HCT116 (cell line): ENCODE data around the gene BOC. TPM values are rescaled to one million over a fixed set of nuclear protein-coding genes. Genes with fewer than 3 reads are reported as not detected.

Source experiments
- ATAC-seq: fragments of 200-7000 bp; cut with Tn5 transposase; 2 replicates; pipeline ENCODE4 v1.9.1; 2020; ENCODE audit warnings: mild to moderate bottlenecking, moderate library complexity
- BruUV-seq: library from RNA; stranded (reverse); fragments of 400-500 nt; replicated peaks from 2 replicates; lab custom pipeline; 2021; lab: Mats Ljungman, UMichigan
- CTCF ChIA-PET: fragments of 300-600 bp; sonication (Branson Sonifier 250); formaldehyde crosslinking; loops from one replicate; lab custom pipeline; 2021; ENCODE audit warnings: antibody characterized with exemption; lab: Charles Lee
- POLR2A ChIA-PET: fragments of 300-600, 350-600 bp; sonication (Branson Sonifier 250); formaldehyde crosslinking; loops from one replicate; lab custom pipeline; 2021; ENCODE audit warnings: antibody characterized with exemption; lab: Charles Lee
- RAD21 ChIA-PET, 2 experiments: fragments of 300-600 bp; sonication (Branson Sonifier 250); formaldehyde crosslinking; loops; one replicate each; lab custom pipeline; 2023; ENCODE audit warnings: low total read pairs in 2 of 2; ENCODE audit not compliant: uncharacterized antibody in 2 of 2, unreplicated experiment in 2 of 2, low non-redundant PET in 1 of 2; lab: Charles Lee
- DNase-seq: peaks from one replicate; pipeline ENCODE4 v3.0.0-alpha.2; 2010; ENCODE audit warnings: low read depth, low spot score
- H2AFZ ChIP-seq: fragments of 200-600 bp; shearing (Covaris generic), sonication (generic); 2 replicates; pipeline ENCODE4 v1.6.1; 2017; ENCODE audit warnings: low read depth, mixed run types, mixed read lengths, antibody characterized with exemption, low read length; ENCODE audit not compliant: poor library complexity, severe bottlenecking
- H3K27ac ChIP-seq: 2 replicates; pipeline ENCODE4 v1.5.1; 2012; ENCODE audit warnings: low read depth, low read length
- H3K27me3 ChIP-seq: fragments of 200-600 bp; sonication (generic); 2 replicates; pipeline ENCODE4 v1.6.1; 2016; ENCODE audit warnings: mixed run types, low read length, mixed read lengths; ENCODE audit not compliant: insufficient read depth
- H3K36me3 ChIP-seq, 2 experiments: fragments of 200-500 bp in 1 of 2; fragments of 200-600 bp in 1 of 2; sonication (Bioruptor generic) in 1 of 2; sonication (generic) in 1 of 2; 2 replicates each; pipeline versions ENCODE4 v1.5.1 to v1.6.1; 2014 to 2016; ENCODE audit warnings: low read length in 2 of 2, inconsistent platforms in 1 of 2, mixed read lengths in 1 of 2, mixed run types in 1 of 2; ENCODE audit not compliant: insufficient read depth in 2 of 2, control insufficient read depth in 1 of 2
- H3K4me1 ChIP-seq, 2 experiments: fragments of 200-600 bp in 1 of 2; sonication (generic) in 1 of 2; 2 replicates each; pipeline versions ENCODE4 v1.5.1 to v1.6.1; 2012 to 2017; ENCODE audit warnings: low read length in 2 of 2, inconsistent platforms in 1 of 2, mild to moderate bottlenecking in 1 of 2, mixed read lengths in 1 of 2, mixed run types in 1 of 2, moderate library complexity in 1 of 2; ENCODE audit not compliant: insufficient read depth in 2 of 2, control insufficient read depth in 1 of 2
- H3K4me2 ChIP-seq: fragments of 200-600 bp; sonication (generic); 2 replicates; pipeline ENCODE4 v1.6.1; 2017; ENCODE audit warnings: mixed run types, low read length, mixed read lengths
- H3K4me3 ChIP-seq, 2 experiments: fragments of 200-600 bp in 1 of 2; sonication (generic) in 1 of 2; replicated peaks in 1 of 2; 2 replicates each; pipeline ENCODE4 v1.5.1; 2011 to 2016; ENCODE audit warnings: low read length in 2 of 2, control low read depth in 1 of 2, low read depth in 1 of 2, mild to moderate bottlenecking in 1 of 2, mixed read lengths in 1 of 2, mixed run types in 1 of 2
- H3K79me2 ChIP-seq: fragments of 200-600 bp; sonication (generic); 2 replicates; pipeline ENCODE4 v1.6.1; 2017; ENCODE audit warnings: mild to moderate bottlenecking, mixed run types, low read length, moderate library complexity, mixed read lengths; ENCODE audit not compliant: insufficient read depth
- H3K9ac ChIP-seq: fragments of 200-600 bp; sonication (generic); 2 replicates; pipeline ENCODE4 v1.6.1; 2016; ENCODE audit warnings: low read length, mixed read lengths
- H3K9me2 ChIP-seq: fragments of 200-600 bp; sonication (generic), shearing (Covaris generic); 2 replicates; pipeline ENCODE4 v1.6.1; 2017; ENCODE audit warnings: mixed run types, mild to moderate bottlenecking, moderate library complexity; ENCODE audit not compliant: insufficient read depth
- H3K9me3 ChIP-seq, 2 experiments: fragments of 200-500 bp in 1 of 2; fragments of 200-600 bp in 1 of 2; sonication (Bioruptor generic) in 1 of 2; sonication (generic) in 1 of 2; 2 replicates each; pipeline ENCODE4 v1.6.1; 2014 to 2017; ENCODE audit warnings: low read length in 2 of 2, mixed read lengths in 2 of 2, inconsistent platforms in 1 of 2, low read depth in 1 of 2, mild to moderate bottlenecking in 1 of 2, mixed run types in 1 of 2, moderate library complexity in 1 of 2; ENCODE audit not compliant: control insufficient read depth in 1 of 2, insufficient read depth in 1 of 2
- H4K20me1 ChIP-seq: fragments of 200-600 bp; sonication (generic), shearing (Covaris generic); 2 replicates; pipeline ENCODE4 v1.6.1; 2017; ENCODE audit warnings: mixed run types, mild to moderate bottlenecking, moderate library complexity; ENCODE audit not compliant: insufficient read depth
- CEBPB ChIP-seq: IDR thresholded peaks from 2 replicates; pipeline ENCODE4 v1.6.1; 2012; ENCODE audit warnings: low read depth
- CTCF ChIP-seq, 3 experiments: fragments of 200-600 bp in 1 of 3; sonication (generic) in 1 of 3; IDR thresholded peaks in 2 of 3; conservative IDR thresholded peaks in 1 of 3; 2 replicates each; pipeline ENCODE4 v1.5.1; 2012 to 2017; ENCODE audit warnings: low read depth in 2 of 3, low read length in 2 of 3, antibody characterized with exemption in 1 of 3, borderline replicate concordance in 1 of 3, control low read depth in 1 of 3, mild to moderate bottlenecking in 1 of 3, mixed read lengths in 1 of 3, mixed run types in 1 of 3, moderate library complexity in 1 of 3; ENCODE audit not compliant: insufficient read depth in 1 of 3
- EZH2 ChIP-seq: fragments of 200-600 bp; sonication (generic); IDR thresholded peaks from 2 replicates; pipeline ENCODE4 v1.6.1; 2017; ENCODE audit warnings: antibody characterized with exemption, mixed run types
- FOSL1 ChIP-seq: IDR thresholded peaks from 2 replicates; pipeline ENCODE4 v1.6.1; 2012; ENCODE audit warnings: low read depth
- JUND ChIP-seq: IDR thresholded peaks from 2 replicates; pipeline ENCODE4 v1.6.1; 2012
- POLR2AphosphoS5 ChIP-seq: IDR thresholded peaks from 2 replicates; pipeline ENCODE4 v1.6.1; 2011; ENCODE audit warnings: mild to moderate bottlenecking, low read depth, low read length, moderate library complexity
- RAD21 ChIP-seq: IDR thresholded peaks from 2 replicates; pipeline ENCODE4 v1.6.1; 2012; ENCODE audit warnings: low read depth, mild to moderate bottlenecking
- REST ChIP-seq: IDR thresholded peaks from 2 replicates; pipeline ENCODE4 v1.6.1; 2012; ENCODE audit warnings: low read depth
- SP1 ChIP-seq: IDR thresholded peaks from 2 replicates; pipeline ENCODE4 v1.6.1; 2012; ENCODE audit warnings: low read depth
- TCF7L2 ChIP-seq: IDR thresholded peaks from 2 replicates; pipeline ENCODE4 v1.7.0; 2011; ENCODE audit warnings: borderline replicate concordance, inconsistent platforms; ENCODE audit not compliant: insufficient read depth, insufficient read length; ENCODE audit errors: extremely low read depth
- YY1 ChIP-seq: IDR thresholded peaks from 2 replicates; pipeline ENCODE4 v1.6.1; 2011; ENCODE audit warnings: low read length, low read depth, moderate library complexity, mild to moderate bottlenecking; ENCODE audit not compliant: insufficient replicate concordance; ENCODE audit errors: extremely low read depth
- ZNF274 ChIP-seq: fragments of 200-500 bp; sonication (Bioruptor generic); IDR thresholded peaks from 2 replicates; pipeline ENCODE4 v1.6.1; 2014; ENCODE audit warnings: mild to moderate bottlenecking, low read depth, low read length, inconsistent platforms
- intact Hi-C: fragments of 100-400 bp; cut with micrococcal nuclease; formaldehyde crosslinking; loops from 2 replicates; pipeline ENCODE4 v1.10.0; 2022
- total RNA-seq: library from RNA; stranded (reverse); gene quantifications from one replicate; pipeline ENCODE4 v1.2.1, GENCODE V29; 2021; ENCODE audit not compliant: unreplicated experiment
- TF ChIP-seq, protein P1 (sequence below): IDR thresholded peaks from 2 replicates; pipeline ENCODE4 v1.6.1; 2012
- TF ChIP-seq, protein P2 (sequence below): IDR thresholded peaks from 2 replicates; pipeline ENCODE4 v1.6.1; 2011; ENCODE audit warnings: mild to moderate bottlenecking, low read length, moderate library complexity; ENCODE audit not compliant: insufficient replicate concordance; ENCODE audit errors: extremely low read depth

The BOC gene
- total RNA-seq, 1 experiment from 2014 or later: 3.3 TPM

GRCh38 chr3:113259196-113259595 lies 47.8 kb downstream of the BOC start (continued):
- TF ChIP-seq POLR2AphosphoS5 (no peak), TCF7L2 (no peak), EZH2 (no peak), JUND (no peak)
- TF ChIP-seq, protein P1, sequence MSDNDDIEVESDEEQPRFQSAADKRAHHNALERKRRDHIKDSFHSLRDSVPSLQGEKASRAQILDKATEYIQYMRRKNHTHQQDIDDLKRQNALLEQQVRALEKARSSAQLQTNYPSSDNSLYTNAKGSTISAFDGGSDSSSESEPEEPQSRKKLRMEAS: no peak
- TF ChIP-seq, all 23 proteins: peak for 0

DNA sequence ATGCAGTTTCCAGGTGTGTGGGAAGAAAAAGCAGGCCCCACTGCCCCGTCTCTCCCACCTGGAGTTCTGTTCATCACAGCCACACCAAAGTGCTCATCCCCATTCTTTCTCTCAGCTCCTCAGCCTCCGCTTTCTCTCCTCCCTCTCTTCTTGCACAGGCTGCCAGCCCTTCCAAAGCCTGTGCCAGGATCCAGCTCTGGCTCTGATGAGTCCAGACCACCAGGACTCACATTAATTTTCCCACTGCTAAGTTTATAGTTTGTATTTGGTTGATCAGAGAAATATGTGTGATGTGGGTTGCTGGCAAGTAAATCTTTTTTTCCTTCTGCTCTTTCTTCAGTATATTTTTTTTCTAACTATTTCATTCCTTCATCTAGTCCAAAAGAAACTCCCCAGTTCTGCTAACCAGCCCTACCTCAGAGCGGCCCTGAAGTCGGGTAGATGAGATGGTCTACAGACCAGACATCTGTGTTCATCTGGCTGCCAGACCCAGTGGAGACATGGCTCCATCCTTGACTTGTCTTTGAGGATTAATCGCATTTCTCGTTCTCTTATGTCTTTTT lies 49.8 kb downstream of the BOC start:
- ChIA-PET POLR2A (no interaction called here), CTCF (no interaction called here), RAD21 (no interaction called here)
- Histone ChIP-seq H3K4me2 (no peak overlapping the region), H4K20me1 (no peaks in the 10 kb centered on the region), H3K9ac (no peak overlapping the region), H3K4me1 (no peaks in the 10 kb centered on the region), H3K36me3 (no peaks in the 10 kb centered on the region), H3K27ac (no peak overlapping the region), H3K9me3 (no peaks in the 10 kb centered on the region), H3K79me2 (no peaks in the 10 kb centered on the region), H3K9me2 (no peaks in the 10 kb centered on the region), H3K27me3 (no peaks in the 10 kb centered on the region), H2AFZ (no peak overlapping the region), H3K4me3 (no peak overlapping the region)
- BruUV-seq: no TSS peak
- ATAC-seq: no peak
- intact Hi-C loops: no loop called here
- TF ChIP-seq SP1: no peak
- no peak for TF ChIP-seq REST
- no peak for TF ChIP-seq RAD21
- TF ChIP-seq CTCF (IDR thresholded peaks at IDR 0.05 in 2 of 3, conservative IDR thresholded peaks at IDR 0.05 in 1 of 3; ENCODE audit: borderline replicate concordance in 1 of 3, insufficient read depth in 1 of 3, low read depth in 2 of 3, low read length in 2 of 3): no peak
- TF ChIP-seq YY1: no peak
- no peak for TF ChIP-seq POLR2AphosphoS5
- TF ChIP-seq, protein P1: no peak
- TF ChIP-seq JUND: no peak
- no peak for TF ChIP-seq FOSL1
- TF ChIP-seq, protein P2, sequence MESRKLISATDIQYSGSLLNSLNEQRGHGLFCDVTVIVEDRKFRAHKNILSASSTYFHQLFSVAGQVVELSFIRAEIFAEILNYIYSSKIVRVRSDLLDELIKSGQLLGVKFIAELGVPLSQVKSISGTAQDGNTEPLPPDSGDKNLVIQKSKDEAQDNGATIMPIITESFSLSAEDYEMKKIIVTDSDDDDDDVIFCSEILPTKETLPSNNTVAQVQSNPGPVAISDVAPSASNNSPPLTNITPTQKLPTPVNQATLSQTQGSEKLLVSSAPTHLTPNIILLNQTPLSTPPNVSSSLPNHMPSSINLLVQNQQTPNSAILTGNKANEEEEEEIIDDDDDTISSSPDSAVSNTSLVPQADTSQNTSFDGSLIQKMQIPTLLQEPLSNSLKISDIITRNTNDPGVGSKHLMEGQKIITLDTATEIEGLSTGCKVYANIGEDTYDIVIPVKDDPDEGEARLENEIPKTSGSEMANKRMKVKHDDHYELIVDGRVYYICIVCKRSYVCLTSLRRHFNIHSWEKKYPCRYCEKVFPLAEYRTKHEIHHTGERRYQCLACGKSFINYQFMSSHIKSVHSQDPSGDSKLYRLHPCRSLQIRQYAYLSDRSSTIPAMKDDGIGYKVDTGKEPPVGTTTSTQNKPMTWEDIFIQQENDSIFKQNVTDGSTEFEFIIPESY: no peak
- TF ChIP-seq TCF7L2: no peak
- TF ChIP-seq EZH2: no peak
- TF ChIP-seq CEBPB: no peak
- TF ChIP-seq ZNF274: no peak
- DNase-seq: no peak
